ENCODE data around the gene ABHD5.

ABHD5 gene

GRCh38 chr3:43779850-43780249 lies 89.1 kb downstream of the ABHD5 start:
- DNase-seq (ENCODE audit: low read depth in 2 of 2): no peak

DNA sequence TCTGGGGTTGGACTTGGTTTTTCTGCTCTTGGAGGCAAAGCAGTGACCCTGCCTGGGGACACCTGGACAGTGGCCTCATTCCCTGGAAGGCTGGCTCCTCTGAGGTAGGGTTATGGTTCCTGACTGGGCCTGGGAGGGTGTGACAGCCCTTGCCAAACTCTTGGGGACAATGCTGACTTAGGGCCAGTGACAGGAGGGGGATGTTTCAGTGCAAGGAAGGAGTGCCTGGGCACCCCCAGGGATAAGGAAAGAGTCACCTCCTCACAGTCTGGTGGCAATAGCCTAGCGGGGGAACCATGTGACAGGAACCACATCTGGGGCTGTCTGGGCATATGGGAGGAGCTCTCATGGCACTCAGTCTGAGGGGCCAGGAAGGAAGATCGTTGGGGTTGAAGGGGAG lies 91.8 kb downstream of the ABHD5 start:
- no peak for DNase-seq (ENCODE audit: low read depth in 2 of 2)
